Liver (tissue), 3 donors: ENCODE data around the gene ATE1.

Experiments used
- CTCF ChIP-seq: fragments of 150-350 bp; IDR thresholded peaks from 2 replicates; pipeline ENCODE4 v1.5.1; 2017; ENCODE audit warnings: improper control_type of control experiment, low read depth, low read length; ENCODE audit not compliant: missing input control
- MAX ChIP-seq: IDR thresholded peaks from 2 replicates; pipeline ENCODE4 v1.6.1; 2016; ENCODE audit warnings: antibody characterized with exemption
- RXRA ChIP-seq, 2 donors: IDR thresholded peaks; 2 replicates each; pipeline ENCODE4 v1.6.1; 2017 to 2018; ENCODE audit warnings: antibody characterized with exemption in 2 of 2, mild to moderate bottlenecking in 1 of 2
- ZBTB33 ChIP-seq: IDR thresholded peaks from 2 replicates; pipeline ENCODE4 v1.6.1; 2016; ENCODE audit warnings: antibody characterized with exemption
- donor health status: healthy.
- donor health status: healthy.

- TF ChIP-seq RXRA (IDR thresholded peaks at IDR 0.05) (no peak), ZBTB33 (no peak), CTCF (no peak), MAX (no peak)
Observed at GRCh38 chr10:121974019-121974534, 46.2 kb upstream of the ATE1 start.
